SK-N-SH (cell line): ENCODE data around the gene HERC3. TPM values are rescaled to one million over a fixed set of nuclear protein-coding genes. Genes with fewer than 3 reads are reported as not detected.

Experiments
- CTCF ChIA-PET: fragments of 300-600, 350-600 bp; formaldehyde crosslinking; extraction: SDS; loops from one replicate; lab custom pipeline; 2021; lab: Yijun Ruan, JAX
- POLR2A ChIA-PET: fragments of 350-600 bp; sonication (Branson Sonifier 250); formaldehyde crosslinking; extraction: SDS; loops from one replicate; lab custom pipeline; 2020; ENCODE audit warnings: antibody characterized with exemption, inconsistent platforms; lab: Yijun Ruan, JAX
- DNase-seq: peaks from one replicate; pipeline ENCODE4 v3.0.0; 2012
- H2AFZ ChIP-seq: fragments of 200-600 bp; sonication (generic); 2 replicates; pipeline ENCODE4 v1.8.1; 2016; ENCODE audit warnings: antibody characterized with exemption, mild to moderate bottlenecking, low read depth
- H3F3A ChIP-seq: fragments of 200-600 bp; sonication (generic); replicated peaks from 2 replicates; pipeline ENCODE3; 2016; ENCODE audit warnings: antibody characterized with exemption, mild to moderate bottlenecking; ENCODE audit not compliant: insufficient read depth
- H3K27ac ChIP-seq, 2 experiments: fragments of 200-500 bp in 1 of 2; fragments of 200-600 bp in 1 of 2; sonication (Bioruptor generic) in 1 of 2; sonication (generic), shearing (Covaris generic) in 1 of 2; 2 replicates each; pipeline versions ENCODE4 v1.5.1 to v1.6.1; 2014 to 2016; ENCODE audit warnings: low read depth in 2 of 2, inconsistent platforms in 1 of 2, low read length in 1 of 2, mild to moderate bottlenecking in 1 of 2, mixed read lengths in 1 of 2
- H3K27me3 ChIP-seq: fragments of 200-600 bp; sonication (generic), shearing (Covaris generic); 2 replicates; pipeline ENCODE4 v1.6.1; 2016; ENCODE audit warnings: mixed run types; ENCODE audit not compliant: insufficient read depth
- H3K36me3 ChIP-seq, 2 experiments: fragments of 200-500 bp in 1 of 2; fragments of 200-600 bp in 1 of 2; sonication (Bioruptor generic) in 1 of 2; sonication (generic) in 1 of 2; replicated peaks in 1 of 2; 2 replicates each; pipeline versions ENCODE3 to v1.5.1; 2014 to 2016; ENCODE audit warnings: low read length in 1 of 2, mild to moderate bottlenecking in 1 of 2; ENCODE audit not compliant: insufficient read depth in 2 of 2, control insufficient read depth in 1 of 2
- H3K4me1 ChIP-seq, 2 experiments: fragments of 200-500 bp in 1 of 2; fragments of 200-600 bp in 1 of 2; sonication (Bioruptor generic) in 1 of 2; sonication (generic), shearing (Covaris generic) in 1 of 2; 2 replicates each; pipeline versions ENCODE4 v1.5.1 to v1.6.1; 2014 to 2016; ENCODE audit warnings: low read depth in 1 of 2, low read length in 1 of 2, mixed run types in 1 of 2; ENCODE audit not compliant: insufficient read depth in 2 of 2, control insufficient read depth in 1 of 2
- H3K4me2 ChIP-seq: fragments of 200-600 bp; sonication (generic), shearing (Covaris generic); 2 replicates; pipeline ENCODE4 v1.6.1; 2017; ENCODE audit warnings: mixed run types
- H3K4me3 ChIP-seq, 2 experiments: fragments of 200-500 bp in 1 of 2; fragments of 200-600 bp in 1 of 2; sonication (Bioruptor generic) in 1 of 2; sonication (generic), shearing (Covaris generic) in 1 of 2; 2 replicates each; pipeline versions ENCODE4 v1.5.1 to v1.8.1; 2014 to 2016; ENCODE audit warnings: low read depth in 2 of 2, inconsistent platforms in 1 of 2, low read length in 1 of 2, mild to moderate bottlenecking in 1 of 2, mixed read lengths in 1 of 2, moderate library complexity in 1 of 2
- H3K79me2 ChIP-seq: fragments of 200-600 bp; sonication (generic); 2 replicates; pipeline ENCODE4 v1.8.1; 2017; ENCODE audit warnings: mild to moderate bottlenecking; ENCODE audit not compliant: insufficient read depth
- H3K9ac ChIP-seq: fragments of 200-600 bp; sonication (generic); 2 replicates; pipeline ENCODE4 v1.6.1; 2017; ENCODE audit warnings: mixed run types
- H3K9me2 ChIP-seq: fragments of 200-600 bp; sonication (generic); 2 replicates; pipeline ENCODE4 v1.6.1; 2017; ENCODE audit warnings: mixed run types
- H3K9me3 ChIP-seq: fragments of 200-600 bp; sonication (generic); 2 replicates; pipeline ENCODE4 v1.6.1; 2017; ENCODE audit warnings: mixed run types, mild to moderate bottlenecking, moderate library complexity
- H4K20me1 ChIP-seq: fragments of 200-600 bp; sonication (generic); 2 replicates; pipeline ENCODE4 v1.6.1; 2017; ENCODE audit warnings: mild to moderate bottlenecking, mixed run types; ENCODE audit not compliant: insufficient read depth
- CHD2 ChIP-seq: fragments of 150-350 bp; IDR thresholded peaks from 2 replicates; pipeline ENCODE4 v1.6.1; 2018; ENCODE audit warnings: low read length; ENCODE audit not compliant: partially characterized antibody
- ELF1 ChIP-seq: IDR thresholded peaks from 2 replicates; pipeline ENCODE4 v1.4.0; 2012
- EP300 ChIP-seq, 2 experiments: IDR thresholded peaks; 2 replicates each; pipeline versions ENCODE4 v1.4.0 to v1.6.1; 2012; ENCODE audit warnings: borderline replicate concordance in 1 of 2, low read depth in 1 of 2, low read length in 1 of 2
- EZH2phosphoT487 ChIP-seq: fragments of 200-600 bp; sonication (generic); IDR thresholded peaks from 2 replicates; pipeline ENCODE4 v1.6.1; 2017; ENCODE audit warnings: low read depth, mixed run types, mild to moderate bottlenecking, antibody characterized with exemption, moderate library complexity, borderline replicate concordance
- FOSL2 ChIP-seq: IDR thresholded peaks from 2 replicates; pipeline ENCODE4 v1.4.0; 2012; ENCODE audit warnings: low read depth, mild to moderate bottlenecking, moderate library complexity, borderline replicate concordance
- FOXJ3 ChIP-seq: sonication (generic); formaldehyde crosslinking; IDR thresholded peaks from 2 replicates; pipeline ENCODE4 v1.5.1; 2020; ENCODE audit warnings: mild to moderate bottlenecking, missing genetic modification reagents
- JUND ChIP-seq: IDR thresholded peaks from 2 replicates; pipeline ENCODE4 v1.4.0; 2012
- MEF2A ChIP-seq: IDR thresholded peaks from 2 replicates; pipeline ENCODE4 v1.4.0; 2012; ENCODE audit warnings: low read depth, borderline replicate concordance
- PBX3 ChIP-seq: IDR thresholded peaks from 2 replicates; pipeline ENCODE4; 2012
- RAD21 ChIP-seq: IDR thresholded peaks from 2 replicates; pipeline ENCODE4 v1.6.1; 2012; ENCODE audit warnings: mild to moderate bottlenecking, low read length
- RFX5 ChIP-seq: IDR thresholded peaks from 2 replicates; pipeline ENCODE4 v1.6.1; 2012; ENCODE audit warnings: mild to moderate bottlenecking, improper control_type of control experiment, low read length
- RXRA ChIP-seq: IDR thresholded peaks from 2 replicates; pipeline ENCODE4 v1.4.0; 2012; ENCODE audit warnings: low read depth, mild to moderate bottlenecking, borderline replicate concordance
- SIN3A ChIP-seq: IDR thresholded peaks from 2 replicates; pipeline ENCODE4 v1.6.1; 2012; ENCODE audit warnings: low read depth, mild to moderate bottlenecking, low read length, moderate library complexity, borderline replicate concordance
- TAF1 ChIP-seq: IDR thresholded peaks from 2 replicates; pipeline ENCODE4 v1.6.1; 2012; ENCODE audit warnings: low read depth, mild to moderate bottlenecking, low read length, moderate library complexity, borderline replicate concordance
- TCF12 ChIP-seq: IDR thresholded peaks from 2 replicates; pipeline ENCODE4 v1.4.0; 2012
- USF1 ChIP-seq: IDR thresholded peaks from 2 replicates; pipeline ENCODE4 v1.4.0; 2012; ENCODE audit warnings: low read depth, borderline replicate concordance
- ZBTB33 ChIP-seq: IDR thresholded peaks from 2 replicates; pipeline ENCODE4 v1.4.0; 2012; ENCODE audit warnings: low read depth, borderline replicate concordance
- WGBS: methylation state at CpG from one replicate; pipeline ENCODE4 v1.1.6; 2017; ENCODE audit warnings: low lambda C conversion rate; 5-methylcytosine and 5-hydroxymethylcytosine counted together
- polyA plus RNA-seq, 3 experiments: library from polyadenylated mRNA; depleted of rRNA; stranded (reverse); fragments of >200 nt; gene quantifications; 2 replicates each; pipeline ENCODE4 v1.2.3, GENCODE V29; 2012

Gene HERC3
- polyA plus RNA-seq, 1 of the 3 experiments (the other 2 are of a cell fraction) = 4.6 TPM

GRCh38 chr4:88621763-88622327 is 29.6 kb downstream of the HERC3 start (continued):
- no peak for TF ChIP-seq USF1
- no peak for TF ChIP-seq ELF1
- TF ChIP-seq RFX5 = no peak
- TF ChIP-seq FOXJ3 (CRISPR knock-in tag) = no peak
- no peak for TF ChIP-seq CHD2
- TF ChIP-seq RAD21 = no peak
- TF ChIP-seq ZBTB33 = no peak
- no peak for TF ChIP-seq TCF12
- TF ChIP-seq, all 33 proteins: peak for 0

GRCh38 chr4:88623097-88623496 is 30.8 kb downstream of the HERC3 start:
- H3K27ac ChIP-seq = peak overlapping the region in 1 of 2 experiments; percentile 61; a peak in 2 of 4 replicates
- WGBS = 52% methylated on average over 3 of the region's 3 CpGs

More at GRCh38 chr4:88623097-88623496, 30.8 kb downstream of the HERC3 start:
- Histone ChIP-seq H3K4me3 (no peak overlapping the region), H3K9me3 (peaks cover 8% of the 10 kb centered on the region; the same call in 1 of the 2 replicates), H4K20me1 (no peaks in the 10 kb centered on the region), H2AFZ (no peak overlapping the region), H3K9me2 (no peaks in the 10 kb centered on the region), H3K27me3 (no peaks in the 10 kb centered on the region), H3K4me1 (no peaks in the 10 kb centered on the region), H3K4me2 (no peak overlapping the region), H3K79me2 (peaks cover 25% of the 10 kb centered on the region), H3K36me3 (peaks cover 0 to 3% of the 10 kb centered on the region in 2 experiments), H3K9ac (no peak overlapping the region), H3F3A (peaks cover 19% of the 10 kb centered on the region)
- CTCF ChIA-PET = no interaction called here
- TF ChIP-seq MEF2A (no peak), EZH2phosphoT487 (no peak), RXRA (no peak), PBX3 (peak; percentile 47), TAF1 (no peak), FOSL2 (peak; percentile 63), JUND (peak; percentile 28), SIN3A (no peak), TCF12 (peak; percentile 49; the same call in 1 of the 2 replicates), EP300 (IDR thresholded peaks at IDR 0.05; ENCODE audit: borderline replicate concordance in 1 of 2, low read depth in 1 of 2, low read length in 1 of 2) (peak in 1 of 2 experiments; percentile 29; a peak in 1 of 4 replicates)
- POLR2A ChIA-PET = no interaction called here
- no peak for DNase-seq
